ENCODE data around the gene NHSL1.
"Not testable (repeated sequence)": the region's sequence is repeated elsewhere in the genome, so short reads cannot be mapped to it uniquely, and the experiment has no call there.

The NHSL1 gene

GRCh38 chr6:138456401-138456790 is 42.9 kb downstream of the NHSL1 start:
- no peak for DNase-seq

GRCh38 chr6:138455746-138456400 is 43.4 kb downstream of the NHSL1 start:
- DNase-seq = no peak

DNA sequence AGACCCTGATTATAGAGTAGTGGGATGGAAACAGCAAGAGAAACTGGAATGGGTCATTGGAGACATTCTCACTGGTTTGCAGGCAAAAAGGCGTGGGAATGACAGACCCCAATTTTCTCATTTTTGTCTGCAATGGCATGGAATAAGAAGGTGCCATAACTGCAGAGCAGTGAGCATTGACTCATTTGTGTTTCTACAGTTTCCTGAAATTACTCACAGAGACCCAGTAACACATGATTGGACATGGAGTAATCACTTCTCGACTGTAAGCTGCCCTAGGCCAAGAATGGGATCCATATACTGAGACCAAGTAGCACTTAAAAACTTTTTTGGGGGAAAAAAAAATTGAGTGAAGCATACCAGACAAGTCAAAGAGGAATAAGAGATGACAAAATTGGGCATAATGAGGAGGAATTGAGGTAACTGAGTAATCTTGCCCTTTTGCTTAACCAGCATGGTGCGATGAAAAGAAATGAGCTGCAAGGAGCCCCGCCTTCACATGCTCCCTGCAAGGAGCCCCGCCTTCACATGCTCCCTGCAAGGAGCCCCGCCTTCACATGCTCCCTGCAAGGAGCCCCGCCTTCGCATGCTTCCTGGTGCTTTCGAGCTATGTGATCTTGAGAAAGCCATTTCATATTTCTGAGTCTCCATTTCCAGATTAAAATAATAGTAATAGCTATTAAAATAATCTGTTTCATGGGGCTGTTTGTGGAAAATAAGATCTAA is 44.1 kb downstream of the NHSL1 start:
- DNase-seq = peak in 2 of 4 experiments; percentile 32 to 33

DNA sequence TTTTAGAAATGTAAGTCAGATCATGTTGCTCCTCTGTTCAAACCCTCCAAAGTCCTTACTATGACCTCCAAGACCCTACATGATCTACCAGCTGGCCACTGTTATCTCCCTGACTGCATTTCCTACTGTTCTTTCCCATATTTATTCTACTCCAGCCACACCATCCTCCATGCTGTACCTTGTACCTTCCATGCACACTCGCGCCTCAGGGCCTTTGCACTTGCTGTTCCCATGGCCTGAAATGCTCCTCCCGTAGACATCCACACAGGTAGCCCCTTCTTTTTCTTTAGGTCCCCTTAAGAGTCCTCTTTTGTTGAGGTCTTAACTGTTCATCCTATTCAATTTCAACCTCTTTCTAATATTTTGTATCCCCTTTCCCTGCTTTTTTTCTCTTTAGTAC is 48.3 kb downstream of the NHSL1 start:
- DNase-seq = no peak

DNA sequence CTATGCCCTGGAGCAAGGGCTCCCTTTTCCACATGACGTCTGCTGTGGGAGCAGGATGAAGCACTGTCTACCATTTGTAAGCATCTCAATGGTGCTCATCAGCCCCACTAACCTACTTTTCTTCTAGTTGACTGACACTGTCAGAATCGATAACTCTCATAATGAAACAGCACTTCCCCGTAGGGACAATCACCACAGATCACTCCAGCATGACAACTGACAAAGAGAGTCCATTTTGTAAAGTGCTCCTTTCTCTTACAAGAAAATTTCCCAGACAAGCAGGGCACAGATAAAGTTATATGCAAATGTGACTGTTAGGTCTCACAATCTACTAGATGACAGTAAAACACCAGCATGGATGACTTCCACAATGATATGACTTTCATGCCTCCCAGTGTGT is 48.8 kb downstream of the NHSL1 start:
- DNase-seq = no peak

- DNase-seq = no peak
These were observed 52.5 kb downstream of the NHSL1 start for GRCh38 chr6:138446821-138447220.

DNA sequence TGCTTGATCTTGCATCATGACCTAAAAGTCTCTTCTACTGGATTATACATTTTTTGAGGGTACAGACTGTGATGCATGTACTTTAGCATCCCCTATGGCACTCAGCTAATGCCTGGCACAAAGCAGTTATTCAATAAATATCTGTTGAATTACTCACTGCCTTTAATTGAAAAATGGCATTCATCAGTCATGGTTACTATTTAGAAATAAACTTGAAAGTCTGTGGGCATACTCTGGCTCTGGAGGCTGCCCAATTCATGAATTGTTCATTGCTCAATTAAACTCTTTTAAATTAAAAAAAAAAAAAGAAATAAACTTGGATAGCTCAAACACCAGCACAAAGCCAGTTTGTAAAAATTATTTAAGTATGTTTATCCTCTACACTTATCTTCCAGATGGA is 55.3 kb downstream of the NHSL1 start:
- no peak for DNase-seq

DNA sequence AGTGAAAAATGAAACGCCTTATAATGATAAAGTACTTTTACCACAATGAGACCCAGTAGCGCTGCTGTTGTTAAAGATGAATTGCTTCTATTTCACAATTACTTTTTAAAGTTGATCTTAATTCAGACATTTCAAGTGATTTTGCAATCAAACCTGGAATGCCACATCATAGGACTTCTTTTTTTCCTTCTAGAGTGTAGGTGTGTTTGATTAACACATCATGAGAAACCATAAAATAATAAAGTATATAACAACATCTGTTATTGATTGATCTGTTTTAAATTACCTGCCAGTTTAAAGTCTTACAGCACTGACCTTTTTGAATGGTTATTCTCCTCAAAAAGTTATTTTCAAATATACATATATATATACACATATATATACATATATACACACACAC is 56.6 kb downstream of the NHSL1 start:
- no peak for DNase-seq

DNA sequence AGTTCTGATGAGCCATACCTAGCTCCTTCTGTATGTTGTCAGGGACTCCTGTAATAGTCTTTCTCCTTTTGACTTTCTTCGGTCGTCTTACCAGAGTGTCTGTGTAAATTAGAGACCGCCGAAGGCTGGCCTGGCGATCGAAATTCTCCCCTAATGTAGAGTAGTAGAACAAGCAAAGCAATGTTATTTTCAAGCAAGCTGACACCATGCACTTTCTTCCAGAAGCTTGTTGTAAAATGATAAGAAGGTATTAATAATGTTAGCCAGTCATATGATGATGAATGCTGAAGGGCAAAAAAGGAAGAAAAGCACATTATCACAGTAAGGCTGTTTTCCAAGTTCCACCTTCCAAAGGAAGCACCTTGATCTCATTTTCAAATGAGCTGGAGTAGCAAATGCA is 57.3 kb downstream of the NHSL1 start:
- DNase-seq = no peak

GRCh38 chr6:138440758-138441357 is 58.4 kb downstream of the NHSL1 start:
- DNase-seq = no peak

DNA sequence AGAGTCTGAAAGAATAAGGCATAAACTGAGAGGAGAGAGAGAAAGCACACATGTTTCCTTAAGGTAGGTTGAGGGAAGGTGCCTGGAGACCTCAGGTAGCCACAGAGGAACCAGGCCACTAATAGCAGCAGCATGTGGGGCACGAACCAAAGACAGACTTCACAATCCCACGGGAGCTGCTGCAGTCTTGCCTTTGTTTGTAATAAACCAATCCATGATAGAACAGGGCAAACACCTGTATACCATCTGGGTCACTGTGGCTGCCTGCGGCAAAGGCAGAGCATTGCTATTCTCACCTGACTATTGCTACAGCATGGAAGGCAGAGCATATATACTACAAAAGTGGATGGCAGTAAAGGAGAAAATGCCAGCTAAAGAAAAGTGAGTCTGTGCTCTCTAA is 59.0 kb downstream of the NHSL1 start:
- DNase-seq = no peak

DNA sequence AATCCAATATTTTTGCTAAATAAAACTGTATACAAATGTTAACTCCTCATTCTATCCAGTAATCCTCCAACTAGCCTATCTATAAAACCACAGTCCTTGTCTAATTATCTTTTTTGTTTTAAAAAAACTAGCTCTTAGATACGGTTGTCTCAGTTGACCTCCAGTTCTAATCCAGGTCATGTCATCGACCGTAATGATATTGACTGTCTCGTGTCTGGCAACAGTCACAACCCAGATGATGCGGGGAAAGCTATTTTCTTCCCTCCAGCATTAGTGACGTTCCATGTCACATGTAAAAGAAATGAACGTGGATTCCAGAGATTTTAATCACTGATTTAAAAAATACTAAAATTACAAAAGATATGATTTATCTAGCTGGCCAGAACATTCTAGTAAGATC is 59.7 kb downstream of the NHSL1 start:
- no peak for DNase-seq

- no peak for DNase-seq
These were observed 64.4 kb downstream of the NHSL1 start for GRCh38 chr6:138434925-138435324.

DNA sequence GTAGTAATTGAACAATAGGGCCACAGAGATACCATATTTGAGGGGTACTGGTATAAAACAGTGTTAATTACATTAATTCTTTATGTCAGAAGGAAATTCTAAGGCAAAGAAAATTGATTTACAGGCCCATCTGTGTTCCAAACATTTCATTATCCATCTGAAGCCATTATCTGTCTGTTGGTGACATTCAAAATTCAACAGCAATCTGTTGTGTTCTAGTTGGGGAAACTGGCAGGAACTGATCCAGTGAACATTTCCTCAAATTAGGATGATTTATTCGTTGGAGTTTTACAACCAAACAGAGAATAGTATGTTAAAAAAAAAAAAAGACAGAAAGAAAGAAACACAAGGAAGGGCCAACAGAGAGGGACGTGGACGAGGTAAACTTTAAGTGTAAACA is 65.2 kb downstream of the NHSL1 start:
- no peak for DNase-seq

- no peak for DNase-seq
These were observed 67.3 kb downstream of the NHSL1 start for GRCh38 chr6:138432063-138432356.

GRCh38 chr6:138431256-138432062 is 67.8 kb downstream of the NHSL1 start:
- no peak for DNase-seq

- no peak for DNase-seq
These were observed 68.7 kb downstream of the NHSL1 start for GRCh38 chr6:138430361-138431145.

DNA sequence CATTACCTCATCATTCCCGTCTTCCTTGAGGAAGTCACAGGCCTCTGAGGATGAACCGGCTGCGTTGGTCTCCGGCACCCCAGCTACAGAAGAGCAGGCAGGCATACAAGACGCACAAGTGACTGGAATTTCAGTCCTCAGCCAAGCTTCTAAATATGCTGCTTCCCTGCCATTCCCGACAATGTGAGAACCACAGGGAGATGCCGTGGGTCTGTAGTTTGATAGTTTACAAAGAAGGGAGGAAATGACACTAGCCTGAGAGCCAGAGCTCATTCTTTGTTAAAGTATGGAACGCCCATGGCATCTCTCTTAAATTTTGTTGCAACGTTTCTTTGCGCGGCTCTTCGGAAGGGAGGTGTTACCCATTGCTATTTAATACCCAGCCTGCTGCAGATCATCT is 69.5 kb downstream of the NHSL1 start:
- no peak for DNase-seq

DNA sequence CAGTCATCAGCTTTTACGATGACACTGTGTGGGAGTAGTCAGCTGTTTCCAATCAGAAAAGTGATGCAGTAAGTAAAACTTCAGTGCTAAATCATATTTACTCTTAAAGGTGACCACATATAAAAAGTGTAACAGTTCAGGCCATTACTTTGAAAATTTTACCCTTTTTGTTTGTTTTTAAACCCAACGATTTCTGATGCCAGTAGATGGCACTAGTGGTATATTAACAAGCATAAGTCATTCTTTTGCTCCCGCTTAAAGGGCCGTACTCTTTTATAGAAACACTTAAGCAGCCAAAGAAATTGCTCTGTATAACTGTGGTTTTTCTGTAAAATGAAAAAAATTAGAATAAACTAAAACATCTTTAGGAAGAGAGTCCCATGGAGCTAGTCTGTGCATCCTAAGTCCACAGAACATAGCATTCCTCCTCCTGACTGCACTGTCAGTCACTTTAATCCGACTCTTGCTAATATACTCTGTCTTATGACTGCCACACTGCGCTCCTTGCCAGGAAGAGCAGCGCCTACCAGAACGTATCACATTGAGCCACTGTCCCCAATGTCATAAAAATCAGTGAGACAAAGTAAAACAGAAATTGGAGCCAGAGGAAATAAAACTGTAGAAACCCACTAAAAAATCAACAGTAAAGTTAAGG is 70.2 kb downstream of the NHSL1 start:
- no peak for DNase-seq

- DNase-seq = no peak
These were observed 71.6 kb downstream of the NHSL1 start for GRCh38 chr6:138427701-138428100.

DNA sequence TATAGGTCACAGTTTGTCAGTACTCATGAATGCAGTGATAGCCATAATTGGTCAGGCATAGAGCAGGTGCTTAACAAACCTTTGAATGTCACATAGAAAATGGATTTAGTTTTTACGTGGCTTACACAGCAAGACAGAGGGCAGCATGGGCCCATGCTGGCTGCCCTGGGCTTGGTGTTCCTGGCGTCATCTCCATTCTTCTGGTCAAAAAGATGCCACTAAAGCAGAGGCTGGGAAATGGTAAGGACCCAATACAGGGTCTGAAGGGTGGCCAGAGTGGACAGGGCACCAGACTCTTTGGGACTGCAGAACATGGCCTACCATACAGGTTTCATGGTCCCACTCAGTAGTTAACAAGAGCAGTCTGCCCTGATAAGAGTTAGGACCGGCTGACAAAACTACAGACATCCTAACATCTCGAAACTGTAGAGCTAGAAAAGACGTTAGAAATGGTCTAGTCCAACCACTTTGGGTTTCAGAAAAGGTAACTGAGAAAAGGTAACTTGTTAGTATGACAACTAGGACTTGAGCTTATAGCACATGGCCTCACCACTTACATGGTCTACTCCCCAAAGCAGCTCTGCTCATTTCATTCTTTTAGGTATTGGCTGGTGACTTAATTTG is 72.7 kb downstream of the NHSL1 start:
- DNase-seq = no peak

DNA sequence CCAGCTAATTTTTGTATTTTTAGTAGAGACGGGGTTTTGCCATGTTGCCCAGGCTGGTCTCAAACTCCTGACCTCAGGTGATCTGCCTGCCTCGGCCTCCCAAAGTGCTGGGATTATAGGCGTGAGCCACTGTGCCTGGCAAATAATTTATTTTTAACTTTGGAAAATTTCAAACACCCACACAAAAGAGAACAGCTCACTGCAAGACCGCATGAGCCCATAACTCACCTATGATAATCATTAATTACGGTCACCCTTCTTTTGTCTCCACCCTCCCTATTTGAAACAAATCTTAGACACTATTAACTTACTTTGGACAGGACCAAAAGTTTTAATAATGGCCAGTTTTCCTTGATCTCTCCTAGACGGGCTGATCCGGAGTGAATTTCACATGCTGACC is 74.0 kb downstream of the NHSL1 start:
- not testable (repeated sequence) for DNase-seq

Data from activated naive CD4-positive, alpha-beta T cell (primary cell).